ENCODE results near the gene TTC3.

Gene TTC3

DNA sequence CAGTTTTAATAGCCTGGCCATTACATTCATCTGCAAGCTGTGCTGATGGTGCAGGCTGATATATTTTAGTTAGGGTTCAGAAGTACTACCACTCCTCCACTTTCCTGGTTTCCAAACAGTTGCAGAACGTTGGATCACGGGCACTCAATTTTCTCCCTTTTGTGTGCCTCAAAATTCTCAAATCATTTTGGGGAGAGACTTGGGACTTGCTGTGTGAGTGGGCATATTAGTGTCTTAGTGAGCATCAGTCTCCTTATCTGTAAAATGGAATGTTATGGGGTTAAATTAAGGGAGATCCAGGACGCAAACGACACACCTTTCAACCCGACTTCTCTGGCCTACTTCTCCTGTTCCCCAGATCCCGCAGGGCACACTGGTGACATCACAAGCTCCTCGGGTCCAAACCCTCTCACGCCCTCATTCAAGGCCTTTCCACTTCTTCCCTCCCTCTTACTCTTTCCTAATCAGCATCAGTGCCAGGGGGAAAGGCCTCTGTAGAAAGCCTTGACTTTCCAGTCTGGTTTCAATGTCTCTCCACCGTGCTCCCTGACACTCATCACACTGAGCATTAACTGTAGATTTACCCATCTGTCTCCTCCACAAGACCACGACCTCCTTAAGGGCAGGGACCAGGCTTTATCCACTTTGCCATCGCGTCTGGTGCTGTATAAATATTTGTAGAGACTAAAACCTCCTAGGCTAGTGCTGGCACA lies 1.3 kb upstream of the TTC3 start:
- H3K4me3 ChIP-seq (ENCODE audit: low read length) = peak overlapping the region; percentile 69
- TF ChIP-seq CTCF (IDR thresholded peaks at IDR 0.05; ENCODE audit: insufficient read depth, low read depth, low read length, missing control alignments) = no peak
- DNase-seq (ENCODE audit: low read depth) = peak; percentile 74

- peak overlapping the region; percentile 69 for H3K4me3 ChIP-seq (ENCODE audit: low read length)
- DNase-seq (ENCODE audit: low read depth) = peak; percentile 62
- TF ChIP-seq CTCF (IDR thresholded peaks at IDR 0.05; ENCODE audit: insufficient read depth, low read depth, low read length, missing control alignments) = no peak
Measured at GRCh38 chr21:37072274-37072987, 623 bp upstream of the TTC3 start.

DNA sequence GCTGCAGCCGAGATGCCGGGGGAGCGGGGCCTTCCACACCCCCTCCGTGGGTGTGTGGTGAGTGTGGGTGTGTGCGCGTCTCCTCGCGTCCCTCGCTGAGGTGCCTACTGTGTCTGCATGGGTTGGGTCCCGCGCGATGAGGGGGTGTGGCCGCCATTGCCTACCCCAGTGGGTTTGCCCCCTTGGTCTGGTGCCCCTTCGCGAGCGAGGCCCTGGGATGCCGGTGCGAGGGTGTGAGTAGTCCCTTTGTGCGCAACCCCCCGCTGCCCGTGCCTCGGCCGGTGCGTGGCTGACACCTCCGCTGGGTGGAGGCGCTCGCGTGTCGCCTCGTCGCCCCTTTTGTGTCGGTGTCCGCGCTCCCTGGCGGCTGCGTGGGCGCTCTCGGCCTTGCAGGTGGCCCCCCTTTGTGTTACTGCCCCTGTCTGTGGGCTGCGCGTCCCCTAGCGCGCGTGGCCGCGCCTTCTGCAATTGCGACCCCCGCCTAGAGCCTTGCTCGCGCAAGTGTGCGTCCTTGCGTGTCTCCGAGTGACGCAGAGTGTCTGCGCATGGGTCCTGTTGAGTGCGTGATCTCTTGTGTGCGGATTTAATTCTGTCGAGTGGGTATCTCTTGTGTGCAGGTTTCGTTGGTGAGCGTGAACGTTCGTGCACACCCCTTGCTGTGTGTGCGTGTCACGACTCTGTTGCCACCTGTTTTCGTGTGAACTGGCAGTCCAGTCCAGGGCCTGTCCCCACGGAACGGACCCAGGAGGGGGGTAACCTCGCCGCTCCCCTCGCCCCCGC lies 553 bp downstream of the TTC3 start:
- no peak for TF ChIP-seq CTCF (IDR thresholded peaks at IDR 0.05; ENCODE audit: insufficient read depth, low read depth, low read length, missing control alignments)

GRCh38 chr21:37074197-37074510 lies 1.1 kb downstream of the TTC3 start:
- H3K4me3 ChIP-seq (ENCODE audit: low read length) = peak overlapping the region; percentile 82
- peak; percentile 27 for DNase-seq (ENCODE audit: low read depth)
- TF ChIP-seq CTCF (IDR thresholded peaks at IDR 0.05; ENCODE audit: insufficient read depth, low read depth, low read length, missing control alignments) = no peak

More for the DNA sequence above, 553 bp downstream of the TTC3 start:
- peak overlapping the region; percentile 82 for H3K4me3 ChIP-seq (ENCODE audit: low read length)
- peak; percentile 39 for DNase-seq (ENCODE audit: low read depth)

DNA sequence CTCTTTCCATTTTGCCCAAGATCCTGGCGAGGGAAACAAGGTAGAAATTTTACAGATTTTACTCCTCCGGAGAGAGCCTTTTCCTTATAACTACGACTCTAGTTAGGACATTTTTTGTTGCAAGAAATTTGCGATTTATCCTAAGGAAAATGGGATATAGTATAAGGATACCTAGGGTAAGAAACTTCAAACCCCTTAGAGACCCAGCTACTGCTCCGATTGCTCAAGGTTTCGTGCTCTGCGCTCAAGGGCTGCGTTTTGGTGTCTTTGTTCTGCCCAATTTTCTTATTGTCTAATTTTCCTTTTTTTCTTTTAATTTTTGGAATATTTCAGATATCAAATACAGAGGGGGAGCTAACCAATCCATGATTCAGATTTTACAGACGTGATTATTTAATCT lies 1.5 kb downstream of the TTC3 start:
- H3K4me3 ChIP-seq (ENCODE audit: low read length) = peak overlapping the region; percentile 82
- peak; percentile 13 for DNase-seq (ENCODE audit: low read depth)
- no peak for TF ChIP-seq CTCF (IDR thresholded peaks at IDR 0.05; ENCODE audit: insufficient read depth, low read depth, low read length, missing control alignments)

- TF ChIP-seq CTCF (IDR thresholded peaks at IDR 0.05; ENCODE audit: insufficient read depth, low read depth, low read length, missing control alignments) = no peak
- no peak overlapping the region for H3K4me3 ChIP-seq (ENCODE audit: low read length)
Measured at GRCh38 chr21:37075214-37075770, 2.2 kb downstream of the TTC3 start.

More at GRCh38 chr21:37075214-37075770, 2.2 kb downstream of the TTC3 start:
- DNase-seq (ENCODE audit: low read depth) = no peak

All from epithelial cell of esophagus (primary cell).